Heart left ventricle (tissue), 16 donors: ENCODE data around the gene STX11. TPM values are rescaled to one million over a fixed set of nuclear protein-coding genes. Genes with fewer than 3 reads are reported as not detected.

ENCODE experiments used
- ATAC-seq, 4 donors: fragments of 200-7000 bp; cut with Tn5 transposase; one replicate each; pipeline ENCODE4 v1.9.1; 2020 to 2022; ENCODE audit warnings: moderate library complexity in 4 of 4, mild to moderate bottlenecking in 3 of 4, moderate number of reproducible peaks in 1 of 4
- DNase-seq, 5 donors: peaks; one replicate each; pipeline ENCODE4 v3.0.0-alpha.2; 2020
- H3K27ac ChIP-seq, 12 donors: fragments of 200-600 bp; sonication (generic) in 4 of 12; one replicate each; pipeline versions ENCODE4 v1.5.0 to v1.8.0; 2016 to 2022; ENCODE audit warnings: mild to moderate bottlenecking in 2 of 12
- H3K27me3 ChIP-seq, 9 donors: fragments of 200-600 bp; sonication (generic) in 2 of 9; one replicate each; pipeline versions ENCODE4 v1.5.1 to v1.8.0; 2016 to 2022; ENCODE audit warnings: mild to moderate bottlenecking in 3 of 9
- H3K36me3 ChIP-seq, 9 donors: fragments of 200-600 bp; sonication (generic) in 2 of 9; one replicate each; pipeline versions ENCODE4 v1.5.0 to v1.8.0; 2018 to 2022; ENCODE audit warnings: mild to moderate bottlenecking in 2 of 9
- H3K4me1 ChIP-seq, 12 donors: fragments of 200-600 bp; sonication (generic) in 4 of 12; one replicate each; pipeline versions ENCODE4 v1.5.0 to v1.8.0; 2016 to 2022; ENCODE audit warnings: mild to moderate bottlenecking in 3 of 12
- H3K4me3 ChIP-seq, 12 donors: fragments of 200-600 bp; sonication (generic) in 4 of 12; one replicate each; pipeline versions ENCODE4 v1.5.0 to v1.8.0; 2017 to 2022; ENCODE audit warnings: mild to moderate bottlenecking in 9 of 12, moderate library complexity in 4 of 12
- H3K9me3 ChIP-seq, 12 donors: fragments of 200-600 bp; sonication (generic) in 4 of 12; one replicate each; pipeline versions ENCODE4 v1.5.0 to v1.8.0; 2016 to 2022; ENCODE audit warnings: mild to moderate bottlenecking in 1 of 12
- POLR2A ChIP-seq, 2 donors: fragments of 450-650 bp; IDR thresholded peaks; one replicate each; pipeline ENCODE4 v1.6.1; 2017; ENCODE audit warnings: antibody characterized with exemption in 2 of 2, mild to moderate bottlenecking in 2 of 2, moderate library complexity in 2 of 2
- WGBS, 4 donors: extraction: QIAGEN DNeasy Blood & Tissue Kit in 2 of 4; methylation state at CpG; one replicate each; pipeline versions ENCODE4 v1.1.5 to v1.1.7; 2013 to 2018; 5-methylcytosine and 5-hydroxymethylcytosine counted together
- intact Hi-C, 10 donors: fragments of 100-400 bp; cut with DNase I; formaldehyde crosslinking; loops; one replicate each; pipeline versions ENCODE4 v1.11.1 to v1.14.2; 2022
- polyA plus RNA-seq, 2 donors: library from polyadenylated mRNA; stranded (reverse); fragments of 200-250 nt; gene quantifications; one replicate each; pipeline ENCODE4 v1.2.3, GENCODE V29; 2013
- total RNA-seq, 9 donors: library from RNA; depleted of rRNA in 2 of 9; stranded (reverse); fragments of >200 nt in 2 of 9; fragmentation: NEBNext Ultra II Directional in 3 of 9; extraction: Animal tissue kit (Norgen Biotek cat#: 25700) in 3 of 9; gene quantifications; one replicate each; pipeline versions ENCODE4 v1.1.0 to v1.2.4, GENCODE V29; 2016 to 2023
- TF ChIP-seq, protein P1 (sequence below), 12 donors: fragments of 200-600 bp; sonication (generic) in 4 of 12; IDR thresholded peaks; one replicate each; pipeline versions ENCODE4 v1.5.0 to v1.8.0; 2018 to 2022; ENCODE audit warnings: antibody characterized with exemption in 12 of 12, mild to moderate bottlenecking in 5 of 12
- donor health status: ischemic (EF 13 %, LVEDD 7.1; RV severe dilation, severe dysfunction).
- donor health status: healthy with polysubstance abuse.
- donor health status: DM: no; HTN: yes; CAD: no.
- donor health status: DM: no; HTN: no; CAD: no.
- donor health status: ischemic (EF 25% LVEDD 6.9; RV normal size, moderate dysfunction).
- donor health status: ischemic (EF 25% LVEDD 5.7; RV mildly dilated, moderate dysfunction).
- donor health status: healthy.
- donor health status: DM: yes; HTN: yes; CAD: no.
- donor health status: ischemic (EF 35%, LVEDD 5.7; RV mildly dilated, moderate dysfunction).
- donor health status: nonischemic (EF 11% LVEDD 7.7; RV severe dilation, severe dysfunction).
- donor health status: DM: yes; HTN: yes; CAD: no.
- donor health status: PGD.
- donor health status: ischemic (EF 29% LVEDD 5.4; RV normal size, mild dysfunction).
- donor health status: nonischemic (EF 23%, LVEDD 6.1; RV moderate dilation, normal function).

Gene STX11
- total and polyA plus RNA-seq, 11 donors, result 4.7 to 21.0 (median 9.0) TPM

DNA sequence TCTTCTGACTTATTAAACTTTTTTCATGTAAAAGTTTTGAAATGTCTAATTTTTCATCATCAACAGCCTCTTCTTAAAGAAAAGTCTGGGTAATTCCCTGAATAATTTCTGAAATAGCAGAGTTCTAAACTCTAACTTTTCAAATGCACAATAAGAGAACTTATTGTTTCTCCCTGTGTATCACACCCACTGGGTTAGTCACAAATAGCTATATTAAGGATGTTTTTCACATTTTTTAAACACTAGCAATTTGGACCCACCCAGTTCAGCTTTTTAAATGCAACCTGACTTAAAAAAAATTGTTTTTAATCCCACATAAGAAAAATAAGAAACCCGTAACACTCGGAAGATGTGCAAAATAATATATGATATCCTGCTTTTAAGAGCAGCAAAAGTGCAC, 73.4 kb downstream of the STX11 start:
- intact Hi-C loops, result loop anchor here in 2 of 10 donors (5.0 to 10.0 kb wide), 2 partner anchors 51 to 59 kb away; no protein-coding TSS in a partner anchor
- TF ChIP-seq, protein P1, sequence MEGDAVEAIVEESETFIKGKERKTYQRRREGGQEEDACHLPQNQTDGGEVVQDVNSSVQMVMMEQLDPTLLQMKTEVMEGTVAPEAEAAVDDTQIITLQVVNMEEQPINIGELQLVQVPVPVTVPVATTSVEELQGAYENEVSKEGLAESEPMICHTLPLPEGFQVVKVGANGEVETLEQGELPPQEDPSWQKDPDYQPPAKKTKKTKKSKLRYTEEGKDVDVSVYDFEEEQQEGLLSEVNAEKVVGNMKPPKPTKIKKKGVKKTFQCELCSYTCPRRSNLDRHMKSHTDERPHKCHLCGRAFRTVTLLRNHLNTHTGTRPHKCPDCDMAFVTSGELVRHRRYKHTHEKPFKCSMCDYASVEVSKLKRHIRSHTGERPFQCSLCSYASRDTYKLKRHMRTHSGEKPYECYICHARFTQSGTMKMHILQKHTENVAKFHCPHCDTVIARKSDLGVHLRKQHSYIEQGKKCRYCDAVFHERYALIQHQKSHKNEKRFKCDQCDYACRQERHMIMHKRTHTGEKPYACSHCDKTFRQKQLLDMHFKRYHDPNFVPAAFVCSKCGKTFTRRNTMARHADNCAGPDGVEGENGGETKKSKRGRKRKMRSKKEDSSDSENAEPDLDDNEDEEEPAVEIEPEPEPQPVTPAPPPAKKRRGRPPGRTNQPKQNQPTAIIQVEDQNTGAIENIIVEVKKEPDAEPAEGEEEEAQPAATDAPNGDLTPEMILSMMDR (IDR thresholded peaks at IDR 0.05), result no peak
- no peak for TF ChIP-seq POLR2A (IDR thresholded peaks at IDR 0.05)
- DNase-seq, result no peak
- peaks cover 0 to 3% (median 0%) of the 10 kb centered on the region in 12 donors for H3K4me1 ChIP-seq
- WGBS, 4 donors, result 75 to 91% (median 84%) methylated on average over 2 of the region's 2 CpGs
- no peaks in the 10 kb centered on the region for H3K27me3 ChIP-seq
- H3K36me3 ChIP-seq, result no peaks in the 10 kb centered on the region
- ATAC-seq, result no peak
- no peak overlapping the region for H3K4me3 ChIP-seq
- H3K9me3 ChIP-seq, result no peaks in the 10 kb centered on the region
- peak overlapping the region in 2 of 12 donors; percentile 7 to 18 for H3K27ac ChIP-seq

DNA sequence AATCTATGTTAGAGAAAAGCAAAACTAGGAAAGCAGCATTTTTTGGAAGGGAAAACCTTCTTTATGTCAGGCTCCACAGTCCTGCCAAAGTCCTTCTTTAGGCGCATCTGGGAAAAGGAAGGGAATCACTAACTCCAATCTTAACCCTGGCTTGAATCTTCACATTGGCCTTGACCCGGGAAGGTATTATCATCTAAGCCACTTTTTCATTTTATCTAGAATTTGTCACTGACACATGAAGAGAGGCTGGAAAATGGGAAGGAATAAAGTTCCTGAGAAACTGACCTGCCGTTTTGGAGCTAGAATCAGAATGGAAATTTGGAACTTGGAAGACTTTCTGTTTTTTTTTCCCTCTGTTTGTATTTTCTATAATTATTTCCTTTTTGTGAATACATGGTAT, 81.4 kb downstream of the STX11 start:
- 60 to 79% (median 73%) methylated on average over 3 of the region's 3 CpGs for WGBS, 4 donors
- Histone ChIP-seq H3K36me3 (no peaks in the 10 kb centered on the region), H3K27me3 (no peaks in the 10 kb centered on the region), H3K27ac (peak overlapping the region in 4 of 12 donors; percentile 3 to 48 (median 21)), H3K9me3 (peaks cover 0 to 5% (median 0%) of the 10 kb centered on the region in 12 donors), H3K4me1 (peaks cover 0 to 26% (median 9%) of the 10 kb centered on the region in 12 donors), H3K4me3 (no peak overlapping the region)
- DNase-seq (no peak), ATAC-seq (no peak)
- TF ChIP-seq, protein P1 (IDR thresholded peaks at IDR 0.05), result no peak
- no peak for TF ChIP-seq POLR2A (IDR thresholded peaks at IDR 0.05)
- intact Hi-C loops, result loop anchor here in 1 of 10 donors (5.0 kb wide), 1 partner anchor 46 kb away; no protein-coding TSS in a partner anchor

DNA sequence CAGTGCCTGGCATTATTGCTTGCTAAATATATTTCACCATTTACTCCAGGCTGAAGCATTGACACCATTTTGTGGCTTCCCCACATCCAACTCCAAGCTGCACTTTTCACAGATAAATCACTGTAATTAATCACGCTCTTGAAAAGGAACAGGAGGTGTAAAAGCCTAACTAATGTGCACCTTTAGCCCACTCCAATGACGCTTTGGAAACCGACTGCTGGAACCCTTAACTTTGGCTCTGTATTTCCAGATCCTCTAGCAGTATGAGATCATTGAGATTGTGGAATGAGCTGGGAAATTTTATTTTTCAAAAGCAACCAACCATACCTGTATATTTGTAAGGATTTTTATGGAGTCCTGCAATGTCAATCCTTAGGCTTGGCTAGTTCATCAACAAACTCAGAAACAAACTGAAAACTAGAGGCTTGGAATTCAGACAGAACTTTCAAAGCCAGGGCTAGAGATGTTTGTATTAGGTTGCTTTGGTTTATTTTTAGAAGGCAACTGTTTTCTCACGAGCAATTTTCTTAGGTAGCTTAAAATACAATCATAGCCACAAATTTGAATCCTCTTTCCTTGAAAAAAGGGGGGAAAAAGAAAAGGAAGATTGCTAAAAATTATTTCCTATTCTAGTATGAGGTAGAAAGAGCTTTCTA, 82.0 kb downstream of the STX11 start:
- Histone ChIP-seq H3K27ac (peak overlapping the region in 6 of 12 donors; percentile 3 to 48 (median 15)), H3K36me3 (no peaks in the 10 kb centered on the region), H3K4me3 (no peak overlapping the region), H3K27me3 (no peaks in the 10 kb centered on the region), H3K4me1 (peaks cover 0 to 26% (median 9%) of the 10 kb centered on the region in 12 donors), H3K9me3 (peaks cover 0 to 5% (median 0%) of the 10 kb centered on the region in 12 donors)
- intact Hi-C loops, result loop anchor here in 1 of 10 donors (5.0 kb wide), 1 partner anchor 45 kb away; no protein-coding TSS in a partner anchor
- DNase-seq (no peak), ATAC-seq (no peak)
- TF ChIP-seq, protein P1 (IDR thresholded peaks at IDR 0.05), result no peak
- no peak for TF ChIP-seq POLR2A (IDR thresholded peaks at IDR 0.05)
- WGBS, 4 donors, result 60 to 72% (median 65%) methylated on average over 4 of the region's 4 CpGs

DNA sequence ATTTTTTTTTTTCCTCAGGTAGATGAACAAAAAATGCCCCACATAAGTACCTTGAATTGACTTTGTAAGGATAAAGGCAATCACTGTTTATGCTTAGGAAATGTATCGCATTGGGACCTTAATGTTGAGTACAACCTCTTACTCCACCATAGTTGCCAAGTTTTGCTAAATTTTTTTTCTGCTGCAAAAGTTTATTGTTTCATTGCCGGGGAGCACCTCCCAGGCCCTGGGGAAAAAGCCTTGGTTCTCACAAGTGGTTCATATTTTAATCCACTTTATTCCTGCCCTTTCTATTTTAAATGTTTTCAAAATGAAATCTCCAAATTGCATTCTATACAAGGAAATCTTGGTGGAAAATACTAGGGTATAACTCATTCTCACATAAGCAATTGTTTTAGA, 82.5 kb downstream of the STX11 start:
- TF ChIP-seq, protein P1 (IDR thresholded peaks at IDR 0.05), result no peak
- TF ChIP-seq POLR2A (IDR thresholded peaks at IDR 0.05), result no peak
- WGBS, 4 donors, result 46 to 73% (median 54%) methylated on average over 2 of the region's 2 CpGs
- intact Hi-C loops, result loop anchor here in 1 of 10 donors (5.0 kb wide), 1 partner anchor 44 kb away; no protein-coding TSS in a partner anchor

More for the DNA sequence above, 82.5 kb downstream of the STX11 start:
- no peaks in the 10 kb centered on the region for H3K27me3 ChIP-seq
- H3K36me3 ChIP-seq, result no peaks in the 10 kb centered on the region
- DNase-seq (no peak), ATAC-seq (no peak)
- peaks cover 0 to 5% (median 0%) of the 10 kb centered on the region in 12 donors for H3K9me3 ChIP-seq
- no peak overlapping the region for H3K4me3 ChIP-seq
- peaks cover 0 to 26% (median 9%) of the 10 kb centered on the region in 12 donors for H3K4me1 ChIP-seq
- peak overlapping the region in 5 of 12 donors; percentile 3 to 48 (median 17) for H3K27ac ChIP-seq
